ENCODE data around the gene OGDH. TPM values are rescaled to one million over a fixed set of nuclear protein-coding genes. Genes with fewer than 3 reads are reported as not detected.

OGDH gene
- total and polyA plus RNA-seq, 4 donors, result 27.0 to 95.3 (median 56.6) TPM

DNA sequence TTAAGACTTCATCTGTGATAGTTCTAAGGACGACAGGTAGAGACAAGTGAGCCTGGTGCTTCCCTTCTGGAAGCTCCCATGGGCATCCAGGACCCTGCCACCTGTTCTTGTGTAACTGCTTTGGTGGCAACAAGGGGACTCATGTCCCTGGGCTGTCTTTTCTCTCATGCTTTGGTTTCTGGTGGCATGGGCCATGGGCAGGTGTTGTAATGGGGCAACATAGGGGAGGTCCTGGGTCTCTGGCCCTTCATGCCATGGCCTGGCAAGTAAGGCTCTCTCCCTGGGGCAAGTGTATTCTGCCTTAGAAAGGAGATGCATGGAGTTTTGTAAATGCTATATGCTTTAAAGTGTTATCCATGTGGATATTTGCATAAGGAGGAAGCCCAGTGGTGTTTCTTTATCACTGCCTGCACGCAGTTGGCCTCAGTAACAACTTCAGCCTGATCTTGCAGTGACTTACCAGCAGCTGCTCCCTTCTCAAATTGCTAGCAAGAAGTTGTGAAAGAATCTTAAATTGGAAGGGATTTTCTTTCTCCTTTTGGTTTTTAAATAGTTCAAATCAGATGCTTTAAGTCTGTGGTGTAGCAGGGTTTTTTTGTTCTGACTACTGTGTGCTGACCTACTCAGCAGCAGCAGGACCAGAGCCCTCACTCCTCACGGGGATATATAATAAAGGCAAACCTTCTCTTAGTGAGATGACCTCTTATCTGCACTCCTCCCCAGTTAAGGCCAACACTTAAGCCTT, 39.9 kb downstream of the OGDH start:
- DNase-seq, result no peak
- no peaks in the 10 kb centered on the region for H3K9me3 ChIP-seq (ENCODE audit: control insufficient read depth, low read length)
- H3K4me3 ChIP-seq (ENCODE audit: low read length in 2 of 2), result no peak overlapping the region
- no peak overlapping the region for H3K27ac ChIP-seq (ENCODE audit: low read depth in 1 of 2, low read length in 2 of 2)
- no peak for ATAC-seq (ENCODE audit: low FRiP score)
- no peaks in the 10 kb centered on the region for H3K27me3 ChIP-seq (ENCODE audit: control insufficient read depth in 1 of 2, insufficient read depth in 2 of 2, low read length in 1 of 2)
- peaks cover 1 to 6% of the 10 kb centered on the region in 2 donors for H3K36me3 ChIP-seq (ENCODE audit: control insufficient read depth in 1 of 2, insufficient read depth in 2 of 2, low read length in 1 of 2)
- no peaks in the 10 kb centered on the region for H3K4me1 ChIP-seq (ENCODE audit: control insufficient read depth in 1 of 2, insufficient read depth in 2 of 2, low read length in 2 of 2)
- WGBS, 2 donors, result 93 to 95% methylated on average over 3 of the region's 3 CpGs
- intact Hi-C loops (cut with DNase I), result no loop called here

DNA sequence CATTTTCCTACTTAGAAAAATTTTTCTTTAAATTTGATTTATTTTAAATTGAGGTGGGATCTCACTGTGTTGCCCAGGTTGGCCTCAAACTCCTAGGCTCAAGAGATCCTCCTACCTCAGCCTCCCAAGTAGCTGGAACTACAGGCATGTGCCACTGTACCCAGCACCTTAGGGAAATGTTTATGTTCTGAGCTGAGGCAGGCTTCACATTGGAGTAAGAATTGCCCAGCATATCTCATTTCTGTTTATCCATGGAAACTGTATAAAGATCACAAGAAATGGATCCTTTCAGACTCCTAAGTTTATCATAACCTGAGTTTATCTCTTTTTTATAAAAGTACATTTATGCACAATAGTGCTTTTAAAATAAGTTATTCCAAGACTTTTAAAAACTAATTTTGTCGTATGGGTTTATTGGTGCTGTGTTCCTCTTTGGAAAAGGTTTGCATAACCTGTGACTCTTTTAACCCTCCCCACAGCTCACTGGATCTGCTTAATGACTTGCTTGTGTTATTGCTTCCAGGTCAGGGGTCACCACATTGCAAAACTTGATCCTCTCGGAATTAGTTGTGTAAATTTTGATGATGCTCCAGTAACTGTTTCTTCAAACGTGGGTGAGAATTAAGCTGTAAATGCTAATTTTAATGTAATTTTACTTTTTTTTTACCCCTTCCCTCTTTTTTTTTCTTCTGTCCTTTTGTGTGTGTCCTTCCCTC, 40.7 kb downstream of the OGDH start:
- Histone ChIP-seq H3K27ac (ENCODE audit: low read depth in 1 of 2, low read length in 2 of 2) (no peak overlapping the region), H3K27me3 (ENCODE audit: control insufficient read depth in 1 of 2, insufficient read depth in 2 of 2, low read length in 1 of 2) (no peaks in the 10 kb centered on the region), H3K4me1 (ENCODE audit: control insufficient read depth in 1 of 2, insufficient read depth in 2 of 2, low read length in 2 of 2) (no peaks in the 10 kb centered on the region), H3K4me3 (ENCODE audit: low read length in 2 of 2) (no peak overlapping the region), H3K9me3 (ENCODE audit: control insufficient read depth, low read length) (no peaks in the 10 kb centered on the region), H3K36me3 (ENCODE audit: control insufficient read depth in 1 of 2, insufficient read depth in 2 of 2, low read length in 1 of 2) (peaks cover 1 to 6% of the 10 kb centered on the region in 2 donors)
- WGBS, 2 donors, result 81 to 84% methylated on average over 3 of the region's 3 CpGs
- DNase-seq, result no peak
- intact Hi-C loops (cut with DNase I), result no loop called here
- no peak for ATAC-seq (ENCODE audit: low FRiP score)

DNA sequence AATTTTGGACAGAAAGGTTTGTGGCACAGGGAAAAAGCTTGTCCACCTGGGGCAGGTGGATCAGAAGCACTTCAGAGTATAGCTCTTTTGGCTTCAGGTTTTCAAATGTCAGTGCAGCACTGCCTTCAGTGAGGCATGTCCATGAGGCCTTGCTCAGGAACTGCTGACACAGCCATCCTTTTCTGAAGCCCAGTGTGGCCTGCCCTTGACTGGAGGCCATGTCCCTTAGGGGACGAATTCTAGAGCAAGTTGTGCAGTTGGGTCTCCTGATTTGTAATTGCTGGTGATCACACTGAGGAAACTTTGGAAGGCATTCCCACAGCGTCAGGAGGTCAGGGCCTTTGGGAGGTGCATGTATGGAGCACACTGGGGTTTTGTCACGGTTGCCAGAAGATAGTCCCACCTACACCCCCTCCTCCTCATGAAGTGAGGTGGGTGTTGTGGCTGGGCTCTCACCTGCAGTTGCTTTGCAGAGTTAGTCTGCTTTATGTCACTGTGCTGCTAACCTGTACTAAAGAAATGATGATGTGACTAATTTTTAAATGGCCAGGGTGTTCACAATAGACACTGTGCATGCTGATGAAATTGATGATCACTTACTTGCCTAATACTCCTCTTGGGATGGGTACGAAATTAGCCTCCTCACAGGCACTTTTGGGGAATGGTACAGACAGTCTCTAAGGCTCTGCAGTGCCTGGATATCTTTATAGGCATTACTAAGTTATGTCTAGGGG, 41.7 kb downstream of the OGDH start:
- ATAC-seq (ENCODE audit: low FRiP score) (no peak), DNase-seq (no peak)
- peaks cover 1 to 6% of the 10 kb centered on the region in 2 donors for H3K36me3 ChIP-seq (ENCODE audit: control insufficient read depth in 1 of 2, insufficient read depth in 2 of 2, low read length in 1 of 2)
- intact Hi-C loops (cut with DNase I), result no loop called here
- H3K27me3 ChIP-seq (ENCODE audit: control insufficient read depth in 1 of 2, insufficient read depth in 2 of 2, low read length in 1 of 2), result no peaks in the 10 kb centered on the region
- no peaks in the 10 kb centered on the region for H3K4me1 ChIP-seq (ENCODE audit: control insufficient read depth in 1 of 2, insufficient read depth in 2 of 2, low read length in 2 of 2)
- H3K4me3 ChIP-seq (ENCODE audit: low read length in 2 of 2), result no peak overlapping the region
- H3K9me3 ChIP-seq (ENCODE audit: control insufficient read depth, low read length), result no peaks in the 10 kb centered on the region
- H3K27ac ChIP-seq (ENCODE audit: low read depth in 1 of 2, low read length in 2 of 2), result no peak overlapping the region
- WGBS, 2 donors, result 80 to 88% methylated on average over 4 of the region's 4 CpGs

DNA sequence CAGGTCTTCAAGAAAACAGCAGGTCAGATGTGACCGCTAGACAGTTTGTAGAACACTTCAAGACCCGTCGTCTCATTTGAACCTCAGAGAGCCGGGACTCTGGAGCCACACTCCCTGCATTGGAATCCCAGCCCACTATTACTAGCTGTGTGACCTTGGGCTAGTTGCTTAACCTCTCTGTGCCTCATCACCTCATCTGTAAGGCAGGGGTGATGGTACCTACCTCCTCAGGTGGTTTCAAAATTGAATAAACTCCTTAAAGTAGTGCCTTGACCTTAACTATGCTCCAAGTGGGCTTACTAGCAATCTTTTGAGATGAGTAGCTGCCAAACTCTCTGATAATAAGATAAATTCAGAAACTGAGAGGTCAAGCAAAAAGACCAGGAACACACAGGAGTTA, 43.8 kb downstream of the OGDH start:
- Histone ChIP-seq H3K4me3 (ENCODE audit: low read length in 2 of 2) (no peak overlapping the region), H3K9me3 (ENCODE audit: control insufficient read depth, low read length) (no peaks in the 10 kb centered on the region), H3K36me3 (ENCODE audit: control insufficient read depth in 1 of 2, insufficient read depth in 2 of 2, low read length in 1 of 2) (peaks cover 3 to 6% of the 10 kb centered on the region in 2 donors), H3K4me1 (ENCODE audit: control insufficient read depth in 1 of 2, insufficient read depth in 2 of 2, low read length in 2 of 2) (no peaks in the 10 kb centered on the region), H3K27me3 (ENCODE audit: control insufficient read depth in 1 of 2, insufficient read depth in 2 of 2, low read length in 1 of 2) (no peaks in the 10 kb centered on the region), H3K27ac (ENCODE audit: low read depth in 1 of 2, low read length in 2 of 2) (no peak overlapping the region)
- WGBS, 2 donors, result 95% methylated on average over 4 of the region's 4 CpGs
- DNase-seq (peak in 1 of 2 donors; percentile 2), ATAC-seq (ENCODE audit: low FRiP score) (no peak)
- intact Hi-C loops (cut with DNase I), result no loop called here

DNA sequence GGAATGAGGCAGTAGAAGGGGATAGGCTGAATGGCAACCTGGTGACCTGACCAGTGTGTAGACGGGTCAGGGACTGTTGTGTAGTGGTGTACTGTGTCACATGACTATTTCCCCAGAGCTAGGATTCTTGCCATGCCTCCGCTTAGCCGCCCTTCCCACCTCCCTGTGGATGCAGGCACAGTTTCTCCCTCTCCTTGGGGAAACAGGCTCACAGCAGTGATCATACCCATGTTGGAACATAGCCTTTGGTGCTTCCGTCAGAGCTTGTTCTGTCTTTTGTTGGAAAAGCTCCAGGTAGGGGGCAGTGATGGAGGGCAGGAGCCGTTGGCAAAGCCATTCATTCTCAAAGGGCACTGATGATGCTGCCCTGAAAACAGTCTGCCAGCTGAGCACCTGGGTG, 44.3 kb downstream of the OGDH start:
- DNase-seq, result peak in 1 of 2 donors; percentile 17
- Histone ChIP-seq H3K9me3 (ENCODE audit: control insufficient read depth, low read length) (no peaks in the 10 kb centered on the region), H3K4me3 (ENCODE audit: low read length in 2 of 2) (no peak overlapping the region), H3K27me3 (ENCODE audit: control insufficient read depth in 1 of 2, insufficient read depth in 2 of 2, low read length in 1 of 2) (no peaks in the 10 kb centered on the region), H3K36me3 (ENCODE audit: control insufficient read depth in 1 of 2, insufficient read depth in 2 of 2, low read length in 1 of 2) (peaks cover 4 to 6% of the 10 kb centered on the region in 2 donors), H3K27ac (ENCODE audit: low read depth in 1 of 2, low read length in 2 of 2) (no peak overlapping the region), H3K4me1 (ENCODE audit: control insufficient read depth in 1 of 2, insufficient read depth in 2 of 2, low read length in 2 of 2) (no peaks in the 10 kb centered on the region)
- 46 to 48% methylated on average over 5 of the region's 5 CpGs for WGBS, 2 donors
- no peak for ATAC-seq (ENCODE audit: low FRiP score)
- intact Hi-C loops (cut with DNase I), result no loop called here

DNA sequence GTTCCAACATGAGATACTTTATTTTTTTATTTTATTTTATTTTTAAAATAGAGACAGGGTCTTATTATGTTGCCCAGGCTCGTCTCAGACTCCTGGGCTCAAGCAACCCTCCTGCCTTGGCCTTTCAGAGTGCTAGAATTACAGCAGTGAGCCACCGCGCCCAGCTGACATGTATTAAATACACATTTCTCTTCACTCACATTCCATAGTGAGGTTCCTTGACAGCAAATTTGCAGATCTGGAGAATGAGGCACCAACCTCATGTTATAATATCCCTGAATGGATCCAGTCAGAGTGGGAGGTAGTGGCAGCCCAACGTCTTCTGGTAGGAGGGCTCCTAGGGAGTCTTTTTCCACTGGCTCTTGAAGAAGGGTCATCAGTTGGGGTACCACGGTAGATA, 46.1 kb downstream of the OGDH start:
- H3K27ac ChIP-seq (ENCODE audit: low read depth in 1 of 2, low read length in 2 of 2), result no peak overlapping the region
- H3K27me3 ChIP-seq (ENCODE audit: control insufficient read depth in 1 of 2, insufficient read depth in 2 of 2, low read length in 1 of 2), result no peaks in the 10 kb centered on the region
- DNase-seq (peak in 1 of 2 donors; percentile 2), ATAC-seq (ENCODE audit: low FRiP score) (no peak)
- intact Hi-C loops (cut with DNase I), result no loop called here
- H3K4me3 ChIP-seq (ENCODE audit: low read length in 2 of 2), result no peak overlapping the region
- H3K9me3 ChIP-seq (ENCODE audit: control insufficient read depth, low read length), result no peaks in the 10 kb centered on the region
- H3K4me1 ChIP-seq (ENCODE audit: control insufficient read depth in 1 of 2, insufficient read depth in 2 of 2, low read length in 2 of 2), result no peaks in the 10 kb centered on the region
- WGBS, 2 donors, result 80 to 92% methylated on average over 5 of the region's 5 CpGs
- H3K36me3 ChIP-seq (ENCODE audit: control insufficient read depth in 1 of 2, insufficient read depth in 2 of 2, low read length in 1 of 2), result peaks cover 4 to 6% of the 10 kb centered on the region in 2 donors

DNA sequence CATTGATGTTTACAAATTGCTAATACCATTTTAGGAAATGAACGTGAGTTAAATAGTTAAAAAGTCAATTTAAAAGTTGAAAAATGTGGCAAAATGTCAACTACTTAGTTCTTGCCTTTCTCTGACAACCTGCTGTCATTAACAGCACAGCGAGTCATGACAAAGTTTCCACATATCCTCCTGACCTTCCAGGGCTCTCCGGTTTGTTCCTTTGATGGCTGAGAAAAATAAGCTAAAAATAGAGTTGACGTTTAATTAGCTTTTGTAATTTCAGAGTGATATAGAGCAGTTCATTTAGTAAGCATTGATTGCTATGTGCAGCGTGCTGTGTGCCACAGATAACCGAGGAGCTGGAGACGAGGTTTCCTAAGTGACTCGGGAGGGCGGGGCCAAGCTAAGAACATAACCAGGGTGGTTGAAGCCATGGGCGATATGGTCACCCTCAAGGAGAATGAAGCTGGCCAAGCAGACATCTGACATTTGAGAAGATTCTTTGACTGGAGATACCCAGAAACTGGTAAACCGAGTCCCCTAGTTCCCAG, 47.9 kb downstream of the OGDH start:
- Histone ChIP-seq H3K36me3 (ENCODE audit: control insufficient read depth in 1 of 2, insufficient read depth in 2 of 2, low read length in 1 of 2) (peaks cover 3 to 6% of the 10 kb centered on the region in 2 donors), H3K27ac (ENCODE audit: low read depth in 1 of 2, low read length in 2 of 2) (no peak overlapping the region), H3K9me3 (ENCODE audit: control insufficient read depth, low read length) (no peaks in the 10 kb centered on the region), H3K27me3 (ENCODE audit: control insufficient read depth in 1 of 2, insufficient read depth in 2 of 2, low read length in 1 of 2) (no peaks in the 10 kb centered on the region), H3K4me3 (ENCODE audit: low read length in 2 of 2) (no peak overlapping the region), H3K4me1 (ENCODE audit: control insufficient read depth in 1 of 2, insufficient read depth in 2 of 2, low read length in 2 of 2) (no peaks in the 10 kb centered on the region)
- intact Hi-C loops (cut with DNase I), result no loop called here
- ATAC-seq (ENCODE audit: low FRiP score) (no peak), DNase-seq (peak in 1 of 2 donors; percentile 24)
- WGBS, 2 donors, result 85 to 93% methylated on average over 11 of the region's 11 CpGs

DNA sequence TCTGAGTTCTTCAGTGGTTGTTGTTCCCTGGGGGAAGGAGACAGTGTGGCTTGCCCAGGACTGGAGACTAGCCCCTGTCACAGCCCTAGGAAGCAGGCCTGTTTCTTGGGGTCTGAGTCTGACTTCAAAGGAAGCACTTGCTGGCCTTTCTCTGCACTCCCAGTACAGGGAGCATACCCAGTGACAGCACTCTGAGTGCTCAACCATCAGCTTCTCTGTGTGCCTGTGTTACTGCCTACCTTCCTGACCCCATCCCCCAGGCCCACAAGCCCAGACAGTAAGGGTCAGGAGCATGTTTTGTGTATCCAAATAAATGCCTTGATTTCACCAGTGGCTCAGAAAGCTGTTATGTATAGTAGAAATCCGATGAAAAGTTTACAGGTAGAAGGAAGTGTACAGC, 48.9 kb downstream of the OGDH start:
- intact Hi-C loops (cut with DNase I), result no loop called here
- H3K27me3 ChIP-seq (ENCODE audit: control insufficient read depth in 1 of 2, insufficient read depth in 2 of 2, low read length in 1 of 2), result no peaks in the 10 kb centered on the region
- H3K27ac ChIP-seq (ENCODE audit: low read depth in 1 of 2, low read length in 2 of 2), result no peak overlapping the region
- H3K36me3 ChIP-seq (ENCODE audit: control insufficient read depth in 1 of 2, insufficient read depth in 2 of 2, low read length in 1 of 2), result peaks cover 0 to 3% of the 10 kb centered on the region in 2 donors
- no peaks in the 10 kb centered on the region for H3K9me3 ChIP-seq (ENCODE audit: control insufficient read depth, low read length)
- WGBS, 2 donors, result 88 to 94% methylated on average over 1 of the region's 1 CpG
- H3K4me1 ChIP-seq (ENCODE audit: control insufficient read depth in 1 of 2, insufficient read depth in 2 of 2, low read length in 2 of 2), result no peaks in the 10 kb centered on the region
- ATAC-seq (ENCODE audit: low FRiP score) (no peak), DNase-seq (peak in 1 of 2 donors; percentile 14)
- H3K4me3 ChIP-seq (ENCODE audit: low read length in 2 of 2), result no peak overlapping the region
